Activated CD8-positive, alpha-beta memory T cell treated with anti-CD3 and anti-CD28 coated beads, Interleukin-2, amount 50 U/mL, for 1 hour (primary cell): ENCODE results near the gene DHTKD1.
"Not testable (repeated sequence)": the region's sequence is repeated elsewhere in the genome, so short reads cannot be mapped to it uniquely, and the experiment has no call there.

Experiments used
- DNase-seq: peaks from one replicate; pipeline ENCODE4 v3.0.0-alpha.2; 2020; ENCODE audit errors: extremely low read depth

DHTKD1 gene

GRCh38 chr10:12140038-12140437 is 71.3 kb downstream of the DHTKD1 start:
- no peak for DNase-seq

GRCh38 chr10:12144538-12144937 is 75.8 kb downstream of the DHTKD1 start:
- DNase-seq = no peak

- DNase-seq = no peak
Observed at GRCh38 chr10:12150163-12150562, 81.4 kb downstream of the DHTKD1 start.

- DNase-seq = no peak
Observed at GRCh38 chr10:12154516-12154915, 85.8 kb downstream of the DHTKD1 start.

- no peak for DNase-seq
Observed at GRCh38 chr10:12156367-12157123, 87.8 kb downstream of the DHTKD1 start.

GRCh38 chr10:12158111-12158510 is 89.4 kb downstream of the DHTKD1 start:
- DNase-seq = no peak

GRCh38 chr10:12160664-12161063 is 91.9 kb downstream of the DHTKD1 start:
- no peak for DNase-seq

GRCh38 chr10:12162927-12163326 is 94.2 kb downstream of the DHTKD1 start:
- no peak for DNase-seq

- DNase-seq = no peak
Observed at GRCh38 chr10:12164085-12164484, 95.3 kb downstream of the DHTKD1 start.

- no peak for DNase-seq
Observed at GRCh38 chr10:12165036-12165435, 96.3 kb downstream of the DHTKD1 start.

- no peak for DNase-seq
Observed at GRCh38 chr10:12165999-12166775, 97.4 kb downstream of the DHTKD1 start.

- DNase-seq = not testable (repeated sequence)
Observed at GRCh38 chr10:12171512-12171911, 102.8 kb downstream of the DHTKD1 start.
